K562 (cell line): ENCODE data around the gene RGL2. TPM values are rescaled to one million over a fixed set of nuclear protein-coding genes. Genes with fewer than 3 reads are reported as not detected.

Experiments used
- ATAC-seq: fragments of 200-7000 bp; cut with Tn5 transposase; 3 replicates; pipeline ENCODE4 v1.9.1; 2020; ENCODE audit warnings: moderate library complexity
- BruUV-seq: library from RNA; stranded (reverse); fragments of 400-500 nt; replicated peaks from 2 replicates; lab custom pipeline; 2021; lab: Mats Ljungman, UMichigan
- CTCF ChIA-PET: fragments of 300-600 bp; formaldehyde crosslinking; extraction: SDS; loops from one replicate; lab custom pipeline; 2021; ENCODE audit warnings: low intra/inter-chr PET ratio; lab: Yijun Ruan, JAX
- POLR2A ChIA-PET: fragments of 300-600, 350-650 bp; sonication (Branson Sonifier 250); formaldehyde crosslinking; extraction: SDS; loops from one replicate; lab custom pipeline; 2021; ENCODE audit warnings: antibody characterized with exemption, inconsistent platforms; lab: Yijun Ruan, JAX
- DNase-seq, 4 experiments: peaks; one replicate each; pipeline versions ENCODE4 v3.0.0 to v3.0.0-alpha.2; 2011 to 2018; ENCODE audit warnings: low spot score in 3 of 4, mixed read lengths in 3 of 4; ENCODE audit errors: extremely low read depth in 1 of 4
- FAIRE-seq: peaks from 2 replicates; lab custom pipeline; 2011; peaks lifted over from hg19 to GRCh38; lab: Jason Lieb, UNC
- H2AFZ ChIP-seq: 2 replicates; pipeline ENCODE4 v1.6.0; 2011; ENCODE audit warnings: low read depth, low read length, control low read depth, inconsistent platforms
- H3K27ac ChIP-seq: fragments of 200-600 bp; 3 replicates; pipeline ENCODE4 v1.8.0; 2011; ENCODE audit warnings: low read depth, mild to moderate bottlenecking, control low read depth, inconsistent platforms, low read length, moderate library complexity, mixed read lengths; ENCODE audit errors: extremely low read depth
- H3K27me3 ChIP-seq, 2 experiments: fragments of 300-600 bp in 1 of 2; 2 replicates in 1 of 2; 3 replicates in 1 of 2; pipeline versions ENCODE4 v1.6.0 to v1.8.0; 2011; ENCODE audit warnings: inconsistent platforms in 2 of 2, low read length in 2 of 2, mild to moderate bottlenecking in 1 of 2, mixed read lengths in 1 of 2, moderate library complexity in 1 of 2; ENCODE audit not compliant: control insufficient read depth in 2 of 2, insufficient read depth in 2 of 2
- H3K36me3 ChIP-seq: fragments of 300-600 bp; 3 replicates; pipeline ENCODE4 v1.8.0; 2011; ENCODE audit warnings: mild to moderate bottlenecking, low read length, inconsistent platforms; ENCODE audit not compliant: control insufficient read depth, insufficient read depth
- H3K4me1 ChIP-seq, 2 experiments: fragments of 200-600 bp in 1 of 2; replicated peaks in 1 of 2; 2 replicates in 1 of 2; 3 replicates in 1 of 2; pipeline versions ENCODE4 v1.5.1 to v1.8.0; 2011; ENCODE audit warnings: inconsistent platforms in 2 of 2, low read length in 2 of 2, mild to moderate bottlenecking in 1 of 2, mixed read lengths in 1 of 2, moderate library complexity in 1 of 2; ENCODE audit not compliant: control insufficient read depth in 2 of 2, insufficient read depth in 2 of 2
- H3K4me2 ChIP-seq: 2 replicates; pipeline ENCODE4 v1.6.1; 2011; ENCODE audit warnings: low read length, control low read depth, inconsistent platforms, mixed read lengths; ENCODE audit not compliant: insufficient read depth
- H3K4me3 ChIP-seq: fragments of 200-600 bp; sonication (generic), shearing (Covaris generic); 2 replicates; pipeline ENCODE4 v1.5.1; 2016; ENCODE audit warnings: control low read depth, inconsistent platforms
- H3K79me2 ChIP-seq: fragments of 200-600 bp; 3 replicates; pipeline ENCODE4 v1.8.0; 2011; ENCODE audit warnings: low read length, inconsistent platforms; ENCODE audit not compliant: control insufficient read depth, insufficient read depth
- H3K9ac ChIP-seq, 2 experiments: 2 replicates each; pipeline versions ENCODE4 v1.6.0 to v1.6.1; 2011; ENCODE audit warnings: low read depth in 2 of 2, low read length in 2 of 2, control low read depth in 1 of 2, inconsistent platforms in 1 of 2, mild to moderate bottlenecking in 1 of 2, mixed read lengths in 1 of 2; ENCODE audit not compliant: insufficient read depth in 1 of 2
- H3K9me1 ChIP-seq: one replicate; pipeline ENCODE4 v1.6.0; 2011; ENCODE audit warnings: inconsistent platforms, mild to moderate bottlenecking, low read length, moderate library complexity; ENCODE audit not compliant: control insufficient read depth, insufficient read depth
- H3K9me3 ChIP-seq: replicated peaks from 2 replicates; pipeline ENCODE4 v1.5.1; 2011; ENCODE audit warnings: low read depth, low read length, inconsistent platforms; ENCODE audit not compliant: control insufficient read depth, insufficient read depth
- H4K20me1 ChIP-seq: replicated peaks from 2 replicates; pipeline ENCODE4 v1.6.1; 2011; ENCODE audit warnings: low read length, inconsistent platforms, mixed read lengths; ENCODE audit not compliant: control insufficient read depth, insufficient read depth
- CHD2 ChIP-seq: IDR thresholded peaks from 2 replicates; pipeline ENCODE4 v1.6.1; 2011; ENCODE audit warnings: low read depth, low read length
- CTBP1 ChIP-seq: fragments of 450-650 bp; IDR thresholded peaks from 2 replicates; pipeline ENCODE4 v1.6.1; 2016; ENCODE audit warnings: borderline replicate concordance
- KDM1A ChIP-seq, 2 experiments: fragments of 450-650 bp; IDR thresholded peaks; 2 replicates each; pipeline ENCODE4 v1.6.1; 2016; ENCODE audit warnings: mild to moderate bottlenecking in 2 of 2
- KDM5B ChIP-seq: fragments of 200-600 bp; sonication (generic); IDR thresholded peaks from 2 replicates; pipeline ENCODE4 v1.6.1; 2012; ENCODE audit warnings: low read depth, mild to moderate bottlenecking, moderate library complexity, low read length, control low read depth, inconsistent platforms; ENCODE audit not compliant: insufficient replicate concordance
- MAZ ChIP-seq, 2 experiments: fragments of 450-650 bp in 1 of 2; sonication (generic) in 1 of 2; formaldehyde crosslinking; IDR thresholded peaks in 1 of 2; conservative IDR thresholded peaks in 1 of 2; 2 replicates each; pipeline versions ENCODE4 v1.4.0 to v1.5.0; 2020; ENCODE audit warnings: mild to moderate bottlenecking in 1 of 2, missing genetic modification reagents in 1 of 2
- NELFE ChIP-seq: IDR thresholded peaks from 2 replicates; pipeline ENCODE4 v1.6.1; 2011; ENCODE audit warnings: mild to moderate bottlenecking; ENCODE audit not compliant: insufficient read depth, insufficient read length
- NFXL1 ChIP-seq: fragments of 450-650 bp; formaldehyde crosslinking; IDR thresholded peaks from 2 replicates; pipeline ENCODE4 v1.4.0; 2021; ENCODE audit warnings: mild to moderate bottlenecking
- SRSF3 ChIP-seq: fragments of 200-400 bp; formaldehyde crosslinking; IDR thresholded peaks from 2 replicates; pipeline ENCODE4 v1.6.1; 2016; ENCODE audit warnings: mild to moderate bottlenecking, low read length, moderate library complexity; ENCODE audit not compliant: insufficient read depth
- TCFL5 ChIP-seq: fragments of 250-450 bp; sonication (Bioruptor Pico); conservative IDR thresholded peaks from 2 replicates; pipeline ENCODE4 v1.6.1; 2021; ENCODE audit warnings: mild to moderate bottlenecking, moderate library complexity, matching md5 sums
- ZNF253 ChIP-seq: fragments of 250-450 bp; sonication (Bioruptor Pico); conservative IDR thresholded peaks from 2 replicates; pipeline ENCODE4 v1.6.1; 2021; ENCODE audit warnings: mild to moderate bottlenecking
- ZNF408 ChIP-seq: fragments of 250-450 bp; sonication (Bioruptor Pico); IDR thresholded peaks from 2 replicates; pipeline ENCODE4 v1.4.0; 2020; ENCODE audit warnings: low read depth, mild to moderate bottlenecking, moderate library complexity
- ZNF436 ChIP-seq: fragments of 250-450, 450-650 bp; sonication (Bioruptor Pico); formaldehyde crosslinking; IDR thresholded peaks from 2 replicates; pipeline ENCODE4 v1.7.0; 2020; ENCODE audit warnings: mild to moderate bottlenecking
- ZNF696 ChIP-seq: fragments of 250-450 bp; sonication (Bioruptor Pico); conservative IDR thresholded peaks from 2 replicates; pipeline ENCODE4 v1.4.0; 2020; ENCODE audit warnings: mild to moderate bottlenecking, moderate library complexity
- ZNF785 ChIP-seq: fragments of 250-450 bp; sonication (Bioruptor Pico); IDR thresholded peaks from 2 replicates; pipeline ENCODE4 v1.4.0; 2020; ENCODE audit warnings: mild to moderate bottlenecking
- in situ Hi-C: fragments of 300-500 bp; cut with MboI; formaldehyde crosslinking; loops from 4 replicates; pipeline ENCODE4 v1.15.0; 2018; ENCODE audit warnings: inconsistent platforms, mixed read lengths
- intact Hi-C: fragments of 100-400 bp; cut with micrococcal nuclease; formaldehyde crosslinking; loops from 2 replicates; pipeline ENCODE4 v1.14.2; 2022
- polyA plus RNA-seq, 8 experiments: library from polyadenylated mRNA; depleted of rRNA in 4 of 8; stranded (reverse) in 5 of 8; unstranded in 3 of 8; fragments of >200 nt; fragmentation: Nextera tagmentation in 2 of 8; fragmentation: Illumina TruSeq in 1 of 8; extraction: Ambion mirVana in 2 of 8; extraction: Trizol in 1 of 8; gene quantifications; 2 replicates each; pipeline versions ENCODE4 v1.2.1 to v1.2.3, GENCODE V29; 2011 to 2014; ENCODE audit warnings: inconsistent platforms in 1 of 8, missing spikeins in 1 of 8
- total RNA-seq, 7 experiments: library from RNA; depleted of rRNA in 6 of 7; stranded (reverse); fragments of >200 nt in 6 of 7; fragmentation: Illumina TruSeq in 2 of 7; extraction: Trizol in 2 of 7; gene quantifications; 2 replicates each; pipeline versions ENCODE4 v1.2.1 to v1.2.3, GENCODE V29; 2011 to 2021; ENCODE audit warnings: low replicate concordance in 1 of 7
- TF ChIP-seq, protein P1 (sequence below): fragments of 450-650 bp; formaldehyde crosslinking; IDR thresholded peaks from 2 replicates; pipeline ENCODE4 v1.4.0; 2020; ENCODE audit warnings: mild to moderate bottlenecking
- TF ChIP-seq, protein P2 (sequence below): sonication (generic); formaldehyde crosslinking; IDR thresholded peaks from 2 replicates; pipeline ENCODE4 v1.8.0; 2023; ENCODE audit warnings: mild to moderate bottlenecking, missing genetic modification reagents
- TF ChIP-seq, protein P3 (sequence below): fragments of 450-650 bp; IDR thresholded peaks from 2 replicates; pipeline ENCODE4 v1.6.1; 2016; ENCODE audit warnings: antibody characterized with exemption
- TF ChIP-seq, protein P4 (sequence below): fragments of 250-450 bp; sonication (Bioruptor Pico); IDR thresholded peaks from 2 replicates; pipeline ENCODE4 v1.8.0; 2021; ENCODE audit warnings: borderline replicate concordance, mild to moderate bottlenecking, moderate library complexity; ENCODE audit not compliant: poor library complexity, severe bottlenecking

Gene RGL2
- total and polyA plus RNA-seq, 9 of the 15 experiments (the other 6 are each of a cell fraction or from before 2014, with no cell fraction given): 1.8 to 57.1 (median 19.5) TPM

DNA sequence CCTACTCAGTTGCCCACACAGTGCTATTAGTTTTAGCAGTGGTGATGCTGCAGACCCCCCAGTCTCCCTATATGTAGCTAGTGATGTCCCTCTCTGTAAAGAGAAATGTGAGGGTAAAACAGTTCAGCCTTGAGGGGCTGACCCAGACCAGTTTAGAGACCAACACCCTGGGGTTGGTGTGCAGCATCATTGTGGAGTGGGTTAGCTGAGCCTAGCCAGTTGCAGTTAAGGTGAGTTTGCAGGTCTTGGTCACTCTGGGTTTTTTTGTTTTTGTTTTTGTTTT is 22.2 kb downstream of the RGL2 start:
- ChIA-PET POLR2A (interaction anchor here (0.6 to 8.1 kb wide), 20 partner anchors 10 to 305 kb away, joined by 3 to 90 read pairs (median 4); partner anchors contain the start of genes KIFC1, PFDN6, RGL2 and RING1), CTCF (interaction anchor here (0.6 to 6.6 kb wide), 4 partner anchors 131 to 153 kb away, joined by 3 to 64 read pairs (median 4); no protein-coding TSS in a partner anchor)
- Histone ChIP-seq H3K79me2 (peaks cover 49% of the 10 kb centered on the region), H3K27me3 (no peaks in the 10 kb centered on the region), H3K9me1 (no peaks in the 10 kb centered on the region), H3K9ac (peak overlapping the region; percentile 90 to 100), H3K36me3 (peaks cover 86% of the 10 kb centered on the region), H3K9me3 (no peaks in the 10 kb centered on the region), H4K20me1 (peaks cover 42% of the 10 kb centered on the region), H3K4me1 (peaks cover 39 to 40% of the 10 kb centered on the region in 2 experiments), H3K4me2 (peak overlapping the region; percentile 99), H3K4me3 (peak overlapping the region; percentile 93), H2AFZ (no peak overlapping the region), H3K27ac (peak overlapping the region; percentile 98)
- no peak for DNase-seq
- intact Hi-C loops (loop anchor here (2.0 to 10.0 kb wide), 3 partner anchors 134 to 298 kb away; partner anchors contain the start of genes CUTA and PHF1), in situ Hi-C loops (loop anchor here (10.0 kb wide), 1 partner anchor 128 kb away; no protein-coding TSS in a partner anchor)
- ATAC-seq: peak; percentile 3
- FAIRE-seq: peak; percentile 49
- no TSS peak for BruUV-seq
- no peak for TF ChIP-seq ZNF436
- no peak for TF ChIP-seq SRSF3
- TF ChIP-seq CHD2: no peak
- TF ChIP-seq, protein P1, sequence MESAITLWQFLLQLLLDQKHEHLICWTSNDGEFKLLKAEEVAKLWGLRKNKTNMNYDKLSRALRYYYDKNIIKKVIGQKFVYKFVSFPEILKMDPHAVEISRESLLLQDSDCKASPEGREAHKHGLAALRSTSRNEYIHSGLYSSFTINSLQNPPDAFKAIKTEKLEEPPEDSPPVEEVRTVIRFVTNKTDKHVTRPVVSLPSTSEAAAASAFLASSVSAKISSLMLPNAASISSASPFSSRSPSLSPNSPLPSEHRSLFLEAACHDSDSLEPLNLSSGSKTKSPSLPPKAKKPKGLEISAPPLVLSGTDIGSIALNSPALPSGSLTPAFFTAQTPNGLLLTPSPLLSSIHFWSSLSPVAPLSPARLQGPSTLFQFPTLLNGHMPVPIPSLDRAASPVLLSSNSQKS: no peak
- TF ChIP-seq ZNF696: peak; percentile 63; the same call in 1 of the 2 replicates
- TF ChIP-seq KDM1A (IDR thresholded peaks at IDR 0.05): no peak
- no peak for TF ChIP-seq CTBP1
- TF ChIP-seq ZNF253: no peak
- TF ChIP-seq NFXL1 (CRISPR knock-in tag): peak; percentile 15; the same call in 1 of the 2 replicates
- no peak for TF ChIP-seq ZNF785 (CRISPR knock-in tag)
- no peak for TF ChIP-seq KDM5B
- TF ChIP-seq MAZ (CRISPR knock-in tag; conservative IDR thresholded peaks at IDR 0.05 in 1 of 2, IDR thresholded peaks at IDR 0.05 in 1 of 2): no peak
- TF ChIP-seq, protein P2, sequence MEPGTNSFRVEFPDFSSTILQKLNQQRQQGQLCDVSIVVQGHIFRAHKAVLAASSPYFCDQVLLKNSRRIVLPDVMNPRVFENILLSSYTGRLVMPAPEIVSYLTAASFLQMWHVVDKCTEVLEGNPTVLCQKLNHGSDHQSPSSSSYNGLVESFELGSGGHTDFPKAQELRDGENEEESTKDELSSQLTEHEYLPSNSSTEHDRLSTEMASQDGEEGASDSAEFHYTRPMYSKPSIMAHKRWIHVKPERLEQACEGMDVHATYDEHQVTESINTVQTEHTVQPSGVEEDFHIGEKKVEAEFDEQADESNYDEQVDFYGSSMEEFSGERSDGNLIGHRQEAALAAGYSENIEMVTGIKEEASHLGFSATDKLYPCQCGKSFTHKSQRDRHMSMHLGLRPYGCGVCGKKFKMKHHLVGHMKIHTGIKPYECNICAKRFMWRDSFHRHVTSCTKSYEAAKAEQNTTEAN: peak; percentile 6; the same call in 1 of the 2 replicates
- TF ChIP-seq, protein P3, sequence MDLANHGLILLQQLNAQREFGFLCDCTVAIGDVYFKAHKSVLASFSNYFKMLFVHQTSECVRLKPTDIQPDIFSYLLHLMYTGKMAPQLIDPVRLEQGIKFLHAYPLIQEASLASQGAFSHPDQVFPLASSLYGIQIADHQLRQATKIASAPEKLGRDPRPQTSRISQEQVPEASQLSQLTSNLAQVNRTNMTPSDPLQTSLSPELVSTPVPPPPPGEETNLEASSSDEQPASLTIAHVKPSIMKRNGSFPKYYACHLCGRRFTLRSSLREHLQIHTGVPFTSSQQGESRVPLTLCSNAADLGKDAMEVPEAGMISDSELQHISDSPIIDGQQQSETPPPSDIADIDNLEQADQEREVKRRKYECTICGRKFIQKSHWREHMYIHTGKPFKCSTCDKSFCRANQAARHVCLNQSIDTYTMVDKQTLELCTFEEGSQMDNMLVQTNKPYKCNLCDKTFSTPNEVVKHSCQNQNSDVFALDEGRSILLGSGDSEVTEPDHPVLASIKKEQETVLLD: 0 out of 2 replicates have a peak, but pooled peaks have one; percentile 11
- TF ChIP-seq NELFE: no peak
- TF ChIP-seq, protein P4, sequence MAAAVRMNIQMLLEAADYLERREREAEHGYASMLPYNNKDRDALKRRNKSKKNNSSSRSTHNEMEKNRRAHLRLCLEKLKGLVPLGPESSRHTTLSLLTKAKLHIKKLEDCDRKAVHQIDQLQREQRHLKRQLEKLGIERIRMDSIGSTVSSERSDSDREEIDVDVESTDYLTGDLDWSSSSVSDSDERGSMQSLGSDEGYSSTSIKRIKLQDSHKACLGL (CRISPR knock-in tag): no peak
- peak; percentile 61; the same call in 1 of the 2 replicates for TF ChIP-seq TCFL5
- 0 out of 2 replicates have a peak, but pooled peaks have one; percentile 64 for TF ChIP-seq ZNF408
